ENCODE measurements around the gene ECE1.
A peak's percentile ranks its signal among the peaks of the same experiment; 100 is the strongest.
"Not testable (repeated sequence)": the region's sequence is repeated elsewhere in the genome, so short reads cannot be mapped to it uniquely, and the experiment has no call there.

ECE1 gene

GRCh38 chr1:21246905-21247642, 43.2 kb downstream of the ECE1 start:
- no peak for DNase-seq

GRCh38 chr1:21245688-21246229, 44.5 kb downstream of the ECE1 start:
- DNase-seq, result no peak

- no peak for DNase-seq
These were observed 45.1 kb downstream of the ECE1 start for GRCh38 chr1:21244986-21245687.

DNA sequence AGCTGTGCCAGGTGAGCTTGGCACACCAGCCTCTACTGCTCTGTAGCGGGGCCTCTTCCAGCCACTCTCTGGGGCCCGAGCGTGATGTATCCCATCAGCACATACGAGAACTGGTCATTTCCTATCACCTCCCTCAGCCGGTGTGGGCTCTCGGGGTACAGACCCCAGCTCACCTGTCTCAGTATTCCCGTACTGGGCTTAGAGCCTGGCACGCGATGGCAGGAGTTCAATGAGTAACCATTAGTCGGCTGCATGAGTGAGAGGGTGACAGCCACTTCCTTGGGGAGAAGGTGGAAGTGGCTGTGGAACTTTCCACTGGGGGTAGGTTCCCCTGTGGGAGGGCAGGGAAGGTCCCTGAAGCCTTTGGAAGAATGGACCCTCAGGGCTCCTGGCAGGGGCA, 46.1 kb downstream of the ECE1 start:
- no peak for DNase-seq

- DNase-seq, result no peak
These were observed 47.4 kb downstream of the ECE1 start for GRCh38 chr1:21242846-21243245.

DNA sequence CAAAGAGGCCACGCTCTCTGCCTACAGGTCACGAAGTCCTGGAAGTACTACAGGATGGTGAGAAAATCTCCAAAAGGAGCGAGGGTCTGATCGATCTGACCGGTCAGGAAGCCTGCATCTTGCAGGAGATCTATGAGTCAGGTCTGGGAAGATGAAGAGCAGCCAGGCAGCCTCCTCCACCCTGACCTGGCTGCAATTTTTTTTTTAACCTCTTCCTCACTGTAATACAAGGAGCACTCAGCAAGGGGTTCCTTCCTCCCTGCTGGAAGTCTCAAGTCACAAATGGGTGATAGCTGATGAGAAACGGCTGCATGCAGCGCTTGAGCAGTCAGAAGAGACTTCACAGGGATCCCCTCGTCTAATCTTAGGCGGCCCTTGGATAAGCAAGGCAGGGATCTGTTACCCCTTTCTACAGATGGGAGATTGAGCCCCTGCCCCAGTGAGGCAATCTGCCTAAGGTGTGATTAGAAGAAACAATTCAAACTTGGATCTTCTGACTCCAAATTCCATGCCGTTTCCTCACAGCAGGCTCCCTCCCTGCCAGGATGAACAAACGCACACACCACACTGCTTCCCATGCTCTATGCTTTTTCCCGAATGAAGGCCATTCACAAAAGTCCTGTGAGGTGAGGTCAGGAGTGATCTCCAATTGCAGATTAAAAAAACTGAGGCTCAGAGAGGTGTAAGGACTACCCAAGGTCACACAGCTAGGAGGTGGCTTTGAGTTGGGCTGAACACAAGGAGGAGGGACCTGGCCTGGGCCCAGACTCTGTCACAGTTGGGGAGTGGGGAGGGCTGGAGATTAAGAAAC, 48.3 kb downstream of the ECE1 start:
- DNase-seq, result no peak

DNA sequence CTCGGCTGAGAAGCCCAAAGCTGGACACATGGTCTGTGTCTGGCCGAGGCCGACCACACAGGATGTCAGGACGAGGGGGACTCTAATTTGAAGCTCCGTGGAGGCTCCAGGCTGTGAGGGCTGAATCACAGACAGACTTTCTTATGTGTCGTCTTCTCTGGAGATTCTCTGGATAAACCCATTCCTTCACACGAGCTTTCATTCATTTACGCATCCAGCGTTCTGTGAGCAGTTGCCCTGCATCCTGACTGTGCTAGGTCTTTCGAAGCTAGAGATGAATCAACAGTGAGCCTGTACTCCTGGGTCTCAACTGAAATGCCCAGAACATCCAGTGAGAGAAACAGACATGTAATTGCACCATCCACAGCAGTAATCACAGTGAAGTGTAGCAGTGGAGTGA, 49.6 kb downstream of the ECE1 start:
- DNase-seq, result no peak

DNA sequence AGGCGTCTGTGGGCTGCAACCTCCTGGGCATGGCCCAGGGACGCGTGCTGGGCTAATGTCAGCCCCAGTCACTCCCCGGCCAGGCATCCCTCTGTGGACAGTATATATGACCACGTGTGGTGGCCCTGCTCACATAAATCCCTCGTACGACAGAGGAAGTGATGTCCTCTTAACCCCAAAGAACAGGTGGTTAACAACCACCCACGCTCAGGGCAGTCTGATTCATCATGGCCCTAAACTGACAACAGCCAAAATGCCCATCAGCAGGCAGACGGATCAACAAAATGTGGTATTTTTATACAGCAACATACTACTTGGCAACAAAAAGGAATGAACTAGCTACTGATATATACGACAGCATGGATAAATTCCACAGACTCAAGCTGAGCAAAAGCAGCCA, 51.0 kb downstream of the ECE1 start:
- DNase-seq, result no peak

- DNase-seq, result no peak
These were observed 52.0 kb downstream of the ECE1 start for GRCh38 chr1:21238141-21238800.

DNA sequence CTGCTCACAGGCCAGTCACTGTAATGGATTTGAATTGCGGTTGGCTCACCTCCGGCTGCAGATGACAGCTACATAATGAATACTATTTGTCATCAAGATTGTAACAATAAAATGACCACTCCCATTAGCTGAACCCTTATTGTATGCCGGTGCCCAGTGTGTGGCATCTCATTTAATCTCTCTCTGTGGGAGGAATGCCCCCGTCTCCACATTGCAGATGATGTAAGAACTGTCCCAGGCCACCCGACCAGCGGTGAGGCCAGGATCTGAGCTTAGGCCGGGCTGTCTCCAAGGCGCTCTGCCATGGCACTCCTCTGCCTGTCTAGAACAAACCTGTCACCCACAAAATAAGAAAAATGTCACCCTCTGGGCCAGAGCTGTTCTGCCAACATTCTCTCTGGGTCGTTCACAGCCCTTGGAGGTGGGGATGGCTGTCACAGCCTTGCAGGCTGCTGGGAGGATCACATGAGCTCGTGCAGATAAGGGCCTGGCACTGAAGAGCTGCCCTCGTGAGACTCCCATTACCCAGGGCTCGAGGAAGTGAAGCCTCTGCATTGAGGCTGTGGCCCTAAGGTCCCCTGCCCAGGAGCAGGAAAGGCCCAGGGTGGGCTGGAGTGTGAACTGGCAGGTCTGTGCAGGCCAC, 52.7 kb downstream of the ECE1 start:
- no peak for DNase-seq

DNA sequence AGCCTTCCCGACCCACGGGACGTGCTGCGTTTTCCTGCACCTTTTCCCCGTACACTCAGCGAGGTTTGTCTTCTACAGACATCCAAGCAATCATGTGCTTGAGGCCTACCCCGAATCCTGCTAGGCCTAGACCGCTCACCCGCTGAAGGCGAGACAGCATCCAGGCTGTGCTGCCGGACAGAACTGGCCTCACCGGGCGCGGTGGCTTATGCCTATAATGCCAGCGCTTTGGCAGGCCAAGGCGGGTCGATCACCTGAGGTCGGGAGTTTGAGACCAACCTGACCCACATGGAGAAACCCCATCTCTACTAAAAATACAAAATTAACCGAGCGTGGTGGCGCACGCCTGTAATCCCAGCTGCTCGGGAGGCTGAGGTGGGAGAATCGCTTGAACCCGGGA, 54.1 kb downstream of the ECE1 start:
- no peak for DNase-seq

GRCh38 chr1:21234779-21235178, 55.5 kb downstream of the ECE1 start:
- peak; percentile 41 for DNase-seq

GRCh38 chr1:21233490-21233889, 56.8 kb downstream of the ECE1 start:
- DNase-seq, result no peak

DNA sequence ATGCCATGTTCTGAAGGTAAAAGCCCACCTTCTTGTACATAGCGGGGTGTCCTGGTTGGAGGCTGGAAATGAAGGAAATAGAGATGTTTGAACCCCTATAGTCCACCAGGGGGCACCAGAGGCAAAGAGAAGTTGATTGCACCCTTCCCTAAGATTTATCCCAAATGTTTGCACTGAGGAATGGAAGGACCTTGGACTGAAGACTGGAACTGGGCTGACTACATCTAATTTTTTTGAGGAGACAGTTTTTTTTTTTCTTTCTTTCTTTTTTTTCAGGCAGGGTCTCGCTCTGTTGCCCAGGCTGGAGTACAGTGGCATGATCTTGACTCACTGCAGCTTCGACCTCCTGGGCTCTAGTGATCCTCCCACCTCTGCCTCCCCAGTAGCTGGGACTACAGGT, 58.2 kb downstream of the ECE1 start:
- DNase-seq, result peak; percentile 59

DNA sequence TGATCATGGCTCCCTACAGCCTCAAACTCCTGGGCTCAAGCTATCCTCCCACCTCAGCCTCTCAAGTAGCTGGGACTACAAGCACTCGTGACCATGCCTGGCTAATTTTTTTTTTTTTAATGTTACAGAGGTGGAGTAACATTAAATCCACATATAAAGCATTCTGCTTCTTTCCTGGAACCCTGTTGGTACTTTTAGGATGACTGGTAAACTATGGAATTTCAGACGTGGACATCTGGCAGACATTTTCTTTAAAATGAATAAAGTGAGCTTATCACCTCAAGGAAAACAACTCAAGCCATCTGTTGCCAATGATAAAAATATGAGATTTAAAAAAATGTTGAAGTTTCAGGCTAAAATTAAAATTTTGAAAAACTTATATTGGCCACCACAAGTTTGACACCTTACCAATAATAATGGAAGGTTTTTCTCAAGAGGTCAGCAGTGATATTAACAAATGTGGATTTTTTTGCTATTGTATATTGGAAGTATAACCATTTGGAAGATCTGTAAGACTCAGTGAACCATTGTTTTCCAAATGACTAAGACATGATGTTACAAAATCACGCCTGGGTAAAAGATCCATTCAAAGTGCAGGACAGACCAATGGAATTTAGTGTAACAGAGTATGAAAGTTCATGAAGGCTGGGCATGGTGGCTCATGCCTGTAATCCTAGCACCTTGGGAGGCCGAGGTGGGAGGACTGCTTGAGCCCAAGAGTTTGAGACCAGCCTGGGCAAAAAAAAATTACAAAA, 60.8 kb downstream of the ECE1 start:
- peak; percentile 23 for DNase-seq

DNA sequence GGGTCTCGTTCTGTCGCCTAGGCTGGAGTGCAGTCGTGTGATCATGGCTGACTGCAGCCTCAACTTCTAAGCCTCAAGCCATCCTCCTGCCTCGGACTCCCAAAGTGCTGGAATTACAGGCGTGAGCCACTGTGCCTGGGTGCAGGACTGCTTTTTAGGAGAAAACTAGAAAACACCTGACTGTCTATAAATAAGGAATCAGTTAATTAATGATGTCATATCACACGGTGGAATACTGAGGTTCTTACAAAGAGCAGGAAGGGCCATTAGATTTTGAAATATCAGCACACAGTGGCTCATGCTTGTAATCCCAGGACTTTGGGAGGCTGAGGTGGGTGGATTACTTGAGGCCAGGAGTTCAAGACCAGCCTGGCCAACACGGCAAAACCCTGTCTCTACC, 62.0 kb downstream of the ECE1 start:
- not testable (repeated sequence) for DNase-seq

GRCh38 chr1:21225065-21225464, 65.2 kb downstream of the ECE1 start:
- DNase-seq, result no peak

DNA sequence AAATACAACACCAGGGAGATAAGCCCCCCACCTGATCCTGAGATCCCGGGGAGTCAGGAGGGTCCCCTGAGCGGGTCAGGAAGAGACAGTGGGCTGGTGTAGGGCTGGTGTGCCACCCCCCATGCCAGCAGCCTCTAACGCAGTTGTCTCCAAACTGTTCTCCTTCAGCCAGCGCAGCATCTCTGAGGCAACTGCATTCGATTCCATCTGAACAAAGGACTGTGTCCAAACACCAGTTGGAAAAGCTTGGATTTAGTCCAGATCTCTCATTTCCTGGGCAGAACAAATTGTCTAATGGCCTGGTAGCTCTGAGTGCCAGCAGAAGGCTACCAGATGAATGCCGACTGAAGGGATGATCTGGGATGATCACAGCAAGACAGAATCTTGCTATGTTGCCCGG, 69.4 kb downstream of the ECE1 start:
- DNase-seq, result no peak

GRCh38 chr1:21219674-21220073, 70.6 kb downstream of the ECE1 start:
- no peak for DNase-seq

- peak; percentile 9 for DNase-seq
These were observed 72.3 kb downstream of the ECE1 start for GRCh38 chr1:21217812-21218596.

Measured in HCEC 1CT (cell line).